ENCODE results near the gene RPLP2.

Gene RPLP2

GRCh38 chr11:858762-859339, 49.1 kb downstream of the RPLP2 start:
- H3K9me3 Mint-ChIP-seq, result no peaks in the 10 kb centered on the region
- no peak for DNase-seq
- no peak overlapping the region for H3K4me3 Mint-ChIP-seq
- peak overlapping the region in 1 of 2 donors; percentile 46 for H3K27ac Mint-ChIP-seq
- no peak for ATAC-seq (replicated peaks)
- peaks cover 7% of the 10 kb centered on the region for H3K36me3 Mint-ChIP-seq (ENCODE audit: insufficient read depth)
- H3K4me1 Mint-ChIP-seq (ENCODE audit: low read depth in 2 of 2), result peaks cover 8 to 11% of the 10 kb centered on the region in 2 donors
- no peaks in the 10 kb centered on the region for H3K27me3 Mint-ChIP-seq

GRCh38 chr11:859394-860131, 49.8 kb downstream of the RPLP2 start:
- Mint-ChIP-seq H3K36me3 (ENCODE audit: insufficient read depth) (peaks cover 7% of the 10 kb centered on the region), H3K27me3 (no peaks in the 10 kb centered on the region), H3K27ac (peak overlapping the region in 1 of 2 donors; percentile 23), H3K4me1 (ENCODE audit: low read depth in 2 of 2) (peaks cover 8 to 11% of the 10 kb centered on the region in 2 donors), H3K9me3 (no peaks in the 10 kb centered on the region), H3K4me3 (no peak overlapping the region)
- DNase-seq (no peak), ATAC-seq (replicated peaks) (no peak)

- DNase-seq (no peak), ATAC-seq (replicated peaks) (no peak)
- Mint-ChIP-seq H3K27ac (no peak overlapping the region), H3K4me1 (ENCODE audit: low read depth in 2 of 2) (peaks cover 8 to 11% of the 10 kb centered on the region in 2 donors), H3K4me3 (no peak overlapping the region), H3K9me3 (no peaks in the 10 kb centered on the region), H3K36me3 (ENCODE audit: insufficient read depth) (peaks cover 7% of the 10 kb centered on the region), H3K27me3 (no peaks in the 10 kb centered on the region)
Measured at GRCh38 chr11:860234-861104, 50.7 kb downstream of the RPLP2 start.

- Mint-ChIP-seq H3K4me1 (ENCODE audit: low read depth in 2 of 2) (peaks cover 8 to 10% of the 10 kb centered on the region in 2 donors), H3K36me3 (ENCODE audit: insufficient read depth) (peaks cover 7% of the 10 kb centered on the region), H3K27me3 (no peaks in the 10 kb centered on the region), H3K27ac (peak overlapping the region in 1 of 2 donors; percentile 62), H3K4me3 (no peak overlapping the region), H3K9me3 (no peaks in the 10 kb centered on the region)
- ATAC-seq (replicated peaks) (no peak), DNase-seq (no peak)
Measured at GRCh38 chr11:861105-861479, 51.3 kb downstream of the RPLP2 start.

- Mint-ChIP-seq H3K27ac (no peak overlapping the region), H3K27me3 (no peaks in the 10 kb centered on the region)
- ATAC-seq (replicated peaks), result no peak
Measured at GRCh38 chr11:862081-862661, 52.4 kb downstream of the RPLP2 start.

More at GRCh38 chr11:862081-862661, 52.4 kb downstream of the RPLP2 start:
- H3K4me3 Mint-ChIP-seq, result no peak overlapping the region
- DNase-seq, result no peak
- peaks cover 7% of the 10 kb centered on the region for H3K36me3 Mint-ChIP-seq (ENCODE audit: insufficient read depth)
- H3K4me1 Mint-ChIP-seq (ENCODE audit: low read depth in 2 of 2), result peaks cover 0 to 2% of the 10 kb centered on the region in 2 donors
- no peaks in the 10 kb centered on the region for H3K9me3 Mint-ChIP-seq
